Neural cell (in vitro differentiated cells): ENCODE data around the gene OR52J3. TPM values are rescaled to one million over a fixed set of nuclear protein-coding genes. Genes with fewer than 3 reads are reported as not detected.

Experiments
- H2AFZ ChIP-seq: fragments of 200-600, 300-800 bp; sonication (generic), shearing (Covaris generic); 2 replicates; pipeline ENCODE4 v1.6.0; 2014; ENCODE audit warnings: low read depth, mild to moderate bottlenecking, antibody characterized with exemption, low read length, moderate library complexity
- H3F3A ChIP-seq: fragments of 200-600 bp; shearing (Covaris generic); 2 replicates; pipeline ENCODE4 v1.6.1; 2016; ENCODE audit warnings: mild to moderate bottlenecking, moderate library complexity, mixed read lengths, antibody characterized with exemption, low read length; ENCODE audit not compliant: insufficient read depth, poor library complexity, severe bottlenecking
- H3K27ac ChIP-seq: fragments of 200-600, 300-800 bp; sonication (generic), shearing (Covaris generic); 2 replicates; pipeline ENCODE4 v1.5.1; 2014; ENCODE audit warnings: mild to moderate bottlenecking, low read length, moderate library complexity
- H3K27me3 ChIP-seq: fragments of 300-800, 200-600 bp; sonication (generic), shearing (Covaris generic); 2 replicates; pipeline ENCODE4 v1.6.0; 2014; ENCODE audit warnings: mild to moderate bottlenecking, low read depth, low read length, moderate library complexity; ENCODE audit not compliant: insufficient read depth
- H3K36me3 ChIP-seq: fragments of 300-800, 200-600 bp; sonication (generic), shearing (Covaris generic); 2 replicates; pipeline ENCODE4 v1.5.1; 2014; ENCODE audit warnings: mild to moderate bottlenecking, antibody characterized with exemption, low read length, moderate library complexity; ENCODE audit not compliant: insufficient read depth
- H3K4me2 ChIP-seq: fragments of 300-800, 200-600 bp; sonication (generic), shearing (Covaris generic); 2 replicates; pipeline ENCODE4 v1.6.0; 2014; ENCODE audit warnings: mild to moderate bottlenecking, low read length
- H3K4me3 ChIP-seq: fragments of 300-800, 200-600 bp; sonication (generic), shearing (Covaris generic); 2 replicates; pipeline ENCODE4 v1.5.1; 2014; ENCODE audit warnings: mild to moderate bottlenecking, low read length, moderate library complexity
- H3K79me2 ChIP-seq: fragments of 200-600 bp; shearing (Covaris generic); replicated peaks from 2 replicates; pipeline ENCODE4 v1.6.0; 2014; ENCODE audit warnings: mild to moderate bottlenecking, low read length, moderate library complexity; ENCODE audit not compliant: insufficient read depth
- H3K9ac ChIP-seq: fragments of 300-800, 200-600 bp; sonication (generic), shearing (Covaris generic); 2 replicates; pipeline ENCODE4 v1.6.1; 2016; ENCODE audit warnings: mild to moderate bottlenecking, low read length, mixed read lengths
- H3K9me2 ChIP-seq: fragments of 200-600 bp; shearing (Covaris generic); 2 replicates; pipeline ENCODE4 v1.6.1; 2016; ENCODE audit warnings: mild to moderate bottlenecking, low read length, mixed read lengths; ENCODE audit not compliant: insufficient read depth
- H3K9me3 ChIP-seq: fragments of 200-600, 300-800 bp; sonication (generic), shearing (Covaris generic); 2 replicates; pipeline ENCODE4 v1.6.1; 2016; ENCODE audit warnings: mild to moderate bottlenecking, mixed run types, low read length, moderate library complexity, mixed read lengths
- H4K20me1 ChIP-seq: fragments of 200-600 bp; shearing (Covaris generic); 2 replicates; pipeline ENCODE4 v1.6.1; 2016; ENCODE audit warnings: mild to moderate bottlenecking, mixed run types; ENCODE audit not compliant: insufficient read depth
- EP300 ChIP-seq: fragments of 450-650 bp; conservative IDR thresholded peaks from 2 replicates; pipeline ENCODE4 v1.6.1; 2014; ENCODE audit warnings: antibody characterized with exemption, mild to moderate bottlenecking, moderate library complexity; ENCODE audit not compliant: poor library complexity, severe bottlenecking
- EZH2 ChIP-seq: fragments of 200-600, 300-800 bp; shearing (Covaris generic), sonication (generic); IDR thresholded peaks from 2 replicates; pipeline ENCODE4 v1.6.1; 2014; ENCODE audit warnings: antibody characterized with exemption, low read length, borderline replicate concordance, mild to moderate bottlenecking; ENCODE audit not compliant: insufficient read depth, poor library complexity, severe bottlenecking
- MXI1 ChIP-seq: fragments of 450-650 bp; conservative IDR thresholded peaks from 2 replicates; pipeline ENCODE4 v1.6.1; 2014; ENCODE audit warnings: antibody characterized with exemption, mild to moderate bottlenecking; ENCODE audit not compliant: poor library complexity, severe bottlenecking
- POLR2AphosphoS5 ChIP-seq: IDR thresholded peaks from 2 replicates; pipeline ENCODE4 v1.6.1; 2012
- RAD21 ChIP-seq: fragments of 450-650 bp; conservative IDR thresholded peaks from 2 replicates; pipeline ENCODE4 v1.6.1; 2014; ENCODE audit warnings: antibody characterized with exemption, mild to moderate bottlenecking, moderate library complexity
- SMC3 ChIP-seq: fragments of 450-650 bp; conservative IDR thresholded peaks from 2 replicates; pipeline ENCODE4 v1.6.1; 2014; ENCODE audit warnings: antibody characterized with exemption, mild to moderate bottlenecking, moderate library complexity; ENCODE audit not compliant: poor library complexity
- TAF1 ChIP-seq: IDR thresholded peaks from 2 replicates; pipeline ENCODE4 v1.6.1; 2012; ENCODE audit warnings: low read depth
- polyA plus RNA-seq: library from polyadenylated mRNA; depleted of rRNA; stranded (reverse); fragments of >200 nt; gene quantifications from 2 replicates; pipeline ENCODE4 v1.2.3, GENCODE V29; 2014
- TF ChIP-seq, protein P1 (sequence below): fragments of 450-650 bp; IDR thresholded peaks from 2 replicates; pipeline ENCODE4 v1.5.1; 2014; ENCODE audit warnings: antibody characterized with exemption, mild to moderate bottlenecking, moderate library complexity; ENCODE audit not compliant: poor library complexity, severe bottlenecking
- TF ChIP-seq, protein P2 (sequence below): IDR thresholded peaks from 2 replicates; pipeline ENCODE4 v1.6.1; 2012; ENCODE audit warnings: borderline replicate concordance

Gene OR52J3
- polyA plus RNA-seq, 1 donor from 2014 or later, result not detected

DNA sequence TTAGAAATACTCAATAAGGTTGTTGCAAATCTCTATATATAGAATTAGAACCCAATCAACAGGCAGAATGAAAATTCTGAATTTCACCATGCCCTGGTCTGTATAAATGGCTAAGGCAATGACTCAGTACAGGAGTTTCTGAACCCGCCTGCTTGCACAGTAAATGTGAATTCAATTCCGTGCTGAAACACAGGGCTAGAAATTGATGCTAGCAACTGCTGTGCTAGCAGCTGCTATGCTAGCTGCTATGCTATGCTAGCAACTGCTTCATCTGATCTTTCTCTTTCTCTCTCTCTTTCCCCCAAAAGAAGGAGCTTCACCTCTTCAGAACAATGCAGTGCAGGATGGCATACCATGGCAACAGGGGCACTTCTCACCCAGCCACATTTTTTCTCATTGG, 9.7 kb upstream of the OR52J3 start:
- Histone ChIP-seq H3K27ac (no peak overlapping the region), H3K79me2 (no peaks in the 10 kb centered on the region)

DNA sequence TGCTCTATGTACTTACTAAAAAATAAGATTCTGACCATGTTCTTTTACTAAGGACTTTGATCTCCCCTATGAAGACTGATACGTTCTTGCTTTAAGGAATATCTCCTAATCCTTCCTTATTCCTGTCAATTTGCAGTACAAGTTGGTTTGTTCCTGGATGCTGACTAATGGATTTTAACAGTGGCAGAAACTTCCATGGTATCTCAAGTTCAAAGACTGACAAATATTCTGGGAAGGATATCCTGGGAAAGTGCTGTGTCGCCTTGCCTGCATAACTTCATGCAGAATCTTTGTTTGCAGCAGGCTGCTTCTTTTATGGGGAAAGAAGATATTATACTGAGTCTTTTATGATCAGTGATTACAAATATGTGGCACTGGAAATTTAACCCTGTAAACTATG, 8.4 kb upstream of the OR52J3 start:
- Histone ChIP-seq H3K9me2 (no peaks in the 10 kb centered on the region), H3F3A (no peaks in the 10 kb centered on the region), H3K9ac (no peak overlapping the region), H3K27ac (no peak overlapping the region), H4K20me1 (no peaks in the 10 kb centered on the region), H3K4me2 (no peak overlapping the region), H3K27me3 (no peaks in the 10 kb centered on the region), H2AFZ (no peak overlapping the region), H3K4me3 (no peak overlapping the region), H3K79me2 (no peaks in the 10 kb centered on the region), H3K36me3 (no peaks in the 10 kb centered on the region), H3K9me3 (no peaks in the 10 kb centered on the region)
- no peak for TF ChIP-seq POLR2AphosphoS5
- TF ChIP-seq EP300, result no peak
- TF ChIP-seq EZH2, result no peak
- TF ChIP-seq MXI1, result no peak
- TF ChIP-seq SMC3, result no peak
- TF ChIP-seq, protein P1, sequence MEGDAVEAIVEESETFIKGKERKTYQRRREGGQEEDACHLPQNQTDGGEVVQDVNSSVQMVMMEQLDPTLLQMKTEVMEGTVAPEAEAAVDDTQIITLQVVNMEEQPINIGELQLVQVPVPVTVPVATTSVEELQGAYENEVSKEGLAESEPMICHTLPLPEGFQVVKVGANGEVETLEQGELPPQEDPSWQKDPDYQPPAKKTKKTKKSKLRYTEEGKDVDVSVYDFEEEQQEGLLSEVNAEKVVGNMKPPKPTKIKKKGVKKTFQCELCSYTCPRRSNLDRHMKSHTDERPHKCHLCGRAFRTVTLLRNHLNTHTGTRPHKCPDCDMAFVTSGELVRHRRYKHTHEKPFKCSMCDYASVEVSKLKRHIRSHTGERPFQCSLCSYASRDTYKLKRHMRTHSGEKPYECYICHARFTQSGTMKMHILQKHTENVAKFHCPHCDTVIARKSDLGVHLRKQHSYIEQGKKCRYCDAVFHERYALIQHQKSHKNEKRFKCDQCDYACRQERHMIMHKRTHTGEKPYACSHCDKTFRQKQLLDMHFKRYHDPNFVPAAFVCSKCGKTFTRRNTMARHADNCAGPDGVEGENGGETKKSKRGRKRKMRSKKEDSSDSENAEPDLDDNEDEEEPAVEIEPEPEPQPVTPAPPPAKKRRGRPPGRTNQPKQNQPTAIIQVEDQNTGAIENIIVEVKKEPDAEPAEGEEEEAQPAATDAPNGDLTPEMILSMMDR, result no peak
- TF ChIP-seq RAD21, result no peak
- no peak for TF ChIP-seq TAF1
- TF ChIP-seq, protein P2, sequence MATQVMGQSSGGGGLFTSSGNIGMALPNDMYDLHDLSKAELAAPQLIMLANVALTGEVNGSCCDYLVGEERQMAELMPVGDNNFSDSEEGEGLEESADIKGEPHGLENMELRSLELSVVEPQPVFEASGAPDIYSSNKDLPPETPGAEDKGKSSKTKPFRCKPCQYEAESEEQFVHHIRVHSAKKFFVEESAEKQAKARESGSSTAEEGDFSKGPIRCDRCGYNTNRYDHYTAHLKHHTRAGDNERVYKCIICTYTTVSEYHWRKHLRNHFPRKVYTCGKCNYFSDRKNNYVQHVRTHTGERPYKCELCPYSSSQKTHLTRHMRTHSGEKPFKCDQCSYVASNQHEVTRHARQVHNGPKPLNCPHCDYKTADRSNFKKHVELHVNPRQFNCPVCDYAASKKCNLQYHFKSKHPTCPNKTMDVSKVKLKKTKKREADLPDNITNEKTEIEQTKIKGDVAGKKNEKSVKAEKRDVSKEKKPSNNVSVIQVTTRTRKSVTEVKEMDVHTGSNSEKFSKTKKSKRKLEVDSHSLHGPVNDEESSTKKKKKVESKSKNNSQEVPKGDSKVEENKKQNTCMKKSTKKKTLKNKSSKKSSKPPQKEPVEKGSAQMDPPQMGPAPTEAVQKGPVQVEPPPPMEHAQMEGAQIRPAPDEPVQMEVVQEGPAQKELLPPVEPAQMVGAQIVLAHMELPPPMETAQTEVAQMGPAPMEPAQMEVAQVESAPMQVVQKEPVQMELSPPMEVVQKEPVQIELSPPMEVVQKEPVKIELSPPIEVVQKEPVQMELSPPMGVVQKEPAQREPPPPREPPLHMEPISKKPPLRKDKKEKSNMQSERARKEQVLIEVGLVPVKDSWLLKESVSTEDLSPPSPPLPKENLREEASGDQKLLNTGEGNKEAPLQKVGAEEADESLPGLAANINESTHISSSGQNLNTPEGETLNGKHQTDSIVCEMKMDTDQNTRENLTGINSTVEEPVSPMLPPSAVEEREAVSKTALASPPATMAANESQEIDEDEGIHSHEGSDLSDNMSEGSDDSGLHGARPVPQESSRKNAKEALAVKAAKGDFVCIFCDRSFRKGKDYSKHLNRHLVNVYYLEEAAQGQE, result no peak

More for the DNA sequence above, 9.7 kb upstream of the OR52J3 start:
- no peaks in the 10 kb centered on the region for H4K20me1 ChIP-seq
- H3K36me3 ChIP-seq, result no peaks in the 10 kb centered on the region
- TF ChIP-seq, protein P1, result no peak
- TF ChIP-seq MXI1 (no peak), TAF1 (no peak), SMC3 (no peak), POLR2AphosphoS5 (no peak), RAD21 (no peak), EZH2 (no peak), EP300 (no peak)
- TF ChIP-seq, protein P2, result no peak
- H3K4me2 ChIP-seq, result no peak overlapping the region
- no peak overlapping the region for H2AFZ ChIP-seq
- no peak overlapping the region for H3K4me3 ChIP-seq
- H3F3A ChIP-seq, result no peaks in the 10 kb centered on the region
- H3K9ac ChIP-seq, result no peak overlapping the region
- no peaks in the 10 kb centered on the region for H3K9me2 ChIP-seq
- no peaks in the 10 kb centered on the region for H3K9me3 ChIP-seq
- H3K27me3 ChIP-seq, result no peaks in the 10 kb centered on the region
